CD4-positive, alpha-beta memory T cell (primary cell): ENCODE data around the gene CAPG. TPM values are rescaled to one million over a fixed set of nuclear protein-coding genes. Genes with fewer than 3 reads are reported as not detected.

Experiments
- CTCF ChIA-PET: fragments of 350-600 bp; sonication (Branson Sonifier 250); formaldehyde crosslinking; loops from one replicate; lab custom pipeline; 2021; ENCODE audit warnings: inconsistent platforms; ENCODE audit not compliant: partially characterized antibody; lab: Charles Lee
- POLR2A ChIA-PET: fragments of 350-600 bp; sonication (Branson Sonifier 250); formaldehyde crosslinking; loops from one replicate; lab custom pipeline; 2021; ENCODE audit not compliant: partially characterized antibody; lab: Charles Lee
- DNase-seq, 5 donors: peaks; one replicate each; pipeline versions ENCODE4 v3.0.0 to v3.0.0-alpha.2; 2020 to 2022; ENCODE audit warnings: mixed read lengths in 1 of 5
- H3K27ac ChIP-seq: one replicate; pipeline ENCODE4 v1.7.0; 2013; ENCODE audit warnings: low read depth, low read length
- H3K27me3 ChIP-seq: 2 replicates; pipeline ENCODE4 v1.7.0; 2013; ENCODE audit warnings: mild to moderate bottlenecking, low read length, moderate library complexity; ENCODE audit not compliant: insufficient read depth
- H3K36me3 ChIP-seq: 2 replicates; pipeline ENCODE4 v1.7.0; 2013; ENCODE audit warnings: mild to moderate bottlenecking, low read length, moderate library complexity; ENCODE audit not compliant: insufficient read depth
- H3K4me1 ChIP-seq: 2 replicates; pipeline ENCODE4 v1.7.0; 2013; ENCODE audit warnings: mild to moderate bottlenecking, low read length, moderate library complexity; ENCODE audit not compliant: insufficient read depth
- H3K4me3 ChIP-seq, 2 donors: one replicate each; pipeline ENCODE4 v1.7.0; 2013; ENCODE audit warnings: low read length in 2 of 2, mild to moderate bottlenecking in 1 of 2
- H3K9me3 ChIP-seq, 2 donors: one replicate each; pipeline ENCODE4 v1.7.0; 2013; ENCODE audit warnings: low read length in 2 of 2, control low read depth in 1 of 2; ENCODE audit not compliant: control insufficient read depth in 1 of 2
- H3K27ac Mint-ChIP-seq, 7 donors: one replicate each; pipeline ENCODE4 v1.8.0; 2020 to 2021; ENCODE audit warnings: mixed read lengths in 7 of 7, mild to moderate bottlenecking in 6 of 7, inconsistent platforms in 3 of 7, moderate library complexity in 3 of 7
- H3K27me3 Mint-ChIP-seq, 2 donors: one replicate each; pipeline ENCODE4 v1.8.0; 2020 to 2021; ENCODE audit warnings: mixed read lengths in 2 of 2
- H3K36me3 Mint-ChIP-seq, 2 donors: one replicate each; pipeline ENCODE4 v1.8.0; 2020 to 2021; ENCODE audit warnings: mixed read lengths in 2 of 2, inconsistent platforms in 1 of 2, mild to moderate bottlenecking in 1 of 2
- H3K4me1 Mint-ChIP-seq, 4 donors: one replicate each; pipeline ENCODE4 v1.8.0; 2020 to 2021; ENCODE audit warnings: mixed read lengths in 4 of 4, mild to moderate bottlenecking in 1 of 4
- H3K4me3 Mint-ChIP-seq, 8 donors: one replicate each; pipeline ENCODE4 v1.8.0; 2020 to 2021; ENCODE audit warnings: mixed read lengths in 8 of 8, mild to moderate bottlenecking in 7 of 8, moderate library complexity in 6 of 8, inconsistent platforms in 3 of 8
- H3K9me3 Mint-ChIP-seq, 8 donors: one replicate each; pipeline ENCODE4 v1.8.0; 2020 to 2021; ENCODE audit warnings: mixed read lengths in 8 of 8, mild to moderate bottlenecking in 5 of 8, inconsistent platforms in 3 of 8, moderate library complexity in 1 of 8
- intact Hi-C: fragments of 100-400 bp; cut with micrococcal nuclease; formaldehyde crosslinking; loops from one replicate; pipeline ENCODE4 v1.15.1; 2023
- polyA plus RNA-seq, 2 donors: library from polyadenylated mRNA; unstranded; fragments of 300-500 nt; fragmentation: Illumina TruSeq; gene quantifications; one replicate each; pipeline ENCODE4 v1.2.3, GENCODE V29; 2021
- total RNA-seq, 2 experiments: library from RNA; stranded (reverse); gene quantifications; one replicate each; pipeline ENCODE4 v1.2.3, GENCODE V29; 2021

Gene CAPG
- total and polyA plus RNA-seq, 4 experiments from 2014 or later, result 25.6 to 136 (median 75.6) TPM

DNA sequence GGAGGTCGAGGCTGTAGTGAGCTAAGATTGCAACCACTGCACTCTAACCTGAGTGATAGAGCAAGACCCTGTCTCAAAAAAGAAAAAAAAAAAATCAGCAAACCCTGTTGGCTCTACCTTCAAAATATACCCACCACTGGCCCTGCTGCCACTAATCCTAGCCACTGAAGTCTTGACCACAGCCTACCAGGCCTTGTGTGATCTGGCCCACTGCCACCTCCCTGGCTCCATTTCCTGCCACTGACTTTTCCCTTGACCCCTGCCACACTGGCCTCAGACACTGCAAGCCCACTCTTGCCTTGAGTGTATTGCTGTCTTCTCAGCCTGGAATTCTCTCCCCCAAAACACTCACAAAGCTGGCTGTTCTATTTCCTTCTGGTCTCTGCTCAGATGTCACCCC is 42.1 kb upstream of the CAPG start:
- CTCF ChIA-PET, result no interaction called here
- H3K4me1 ChIP-seq, result no peaks in the 10 kb centered on the region
- Mint-ChIP-seq H3K9me3 (no peaks in the 10 kb centered on the region), H3K27ac (no peak overlapping the region), H3K4me1 (no peaks in the 10 kb centered on the region), H3K36me3 (no peaks in the 10 kb centered on the region), H3K27me3 (no peaks in the 10 kb centered on the region), H3K4me3 (no peak overlapping the region)
- H3K4me3 ChIP-seq, result no peak overlapping the region
- H3K27me3 ChIP-seq, result no peaks in the 10 kb centered on the region
- H3K9me3 ChIP-seq, result no peaks in the 10 kb centered on the region
- DNase-seq, result no peak
- POLR2A ChIA-PET, result no interaction called here
- no peak overlapping the region for H3K27ac ChIP-seq
- H3K36me3 ChIP-seq, result no peaks in the 10 kb centered on the region
- intact Hi-C loops, result no loop called here

DNA sequence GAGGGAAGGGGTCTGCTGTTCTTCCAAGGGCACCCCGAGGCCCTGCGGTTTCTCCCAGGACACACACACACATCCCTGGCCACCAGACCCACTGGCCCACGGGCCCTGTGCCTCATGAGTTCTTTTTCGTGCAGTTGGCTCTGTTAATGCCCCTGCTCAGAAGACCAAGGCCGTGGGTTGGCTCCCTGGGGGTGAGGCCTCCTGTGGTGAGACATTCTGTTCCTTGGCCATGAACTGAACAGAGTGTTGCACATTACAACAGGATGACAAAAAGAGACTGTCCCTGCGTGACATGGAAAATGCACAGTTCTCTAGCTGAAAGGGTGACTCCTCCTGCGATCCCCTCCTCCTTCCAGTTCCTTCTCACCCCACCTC is 39.0 kb upstream of the CAPG start:
- H3K27me3 Mint-ChIP-seq, result no peaks in the 10 kb centered on the region
- H3K27ac Mint-ChIP-seq, result no peak overlapping the region
- Histone ChIP-seq H3K27me3 (no peaks in the 10 kb centered on the region), H3K9me3 (no peaks in the 10 kb centered on the region), H3K4me1 (no peaks in the 10 kb centered on the region), H3K27ac (no peak overlapping the region), H3K4me3 (no peak overlapping the region), H3K36me3 (no peaks in the 10 kb centered on the region)
- no peaks in the 10 kb centered on the region for H3K9me3 Mint-ChIP-seq
- POLR2A ChIA-PET, result no interaction called here
- no peak for DNase-seq
- no peaks in the 10 kb centered on the region for H3K4me1 Mint-ChIP-seq
- CTCF ChIA-PET, result no interaction called here
- H3K36me3 Mint-ChIP-seq, result no peaks in the 10 kb centered on the region
- intact Hi-C loops, result no loop called here
- H3K4me3 Mint-ChIP-seq, result no peak overlapping the region

DNA sequence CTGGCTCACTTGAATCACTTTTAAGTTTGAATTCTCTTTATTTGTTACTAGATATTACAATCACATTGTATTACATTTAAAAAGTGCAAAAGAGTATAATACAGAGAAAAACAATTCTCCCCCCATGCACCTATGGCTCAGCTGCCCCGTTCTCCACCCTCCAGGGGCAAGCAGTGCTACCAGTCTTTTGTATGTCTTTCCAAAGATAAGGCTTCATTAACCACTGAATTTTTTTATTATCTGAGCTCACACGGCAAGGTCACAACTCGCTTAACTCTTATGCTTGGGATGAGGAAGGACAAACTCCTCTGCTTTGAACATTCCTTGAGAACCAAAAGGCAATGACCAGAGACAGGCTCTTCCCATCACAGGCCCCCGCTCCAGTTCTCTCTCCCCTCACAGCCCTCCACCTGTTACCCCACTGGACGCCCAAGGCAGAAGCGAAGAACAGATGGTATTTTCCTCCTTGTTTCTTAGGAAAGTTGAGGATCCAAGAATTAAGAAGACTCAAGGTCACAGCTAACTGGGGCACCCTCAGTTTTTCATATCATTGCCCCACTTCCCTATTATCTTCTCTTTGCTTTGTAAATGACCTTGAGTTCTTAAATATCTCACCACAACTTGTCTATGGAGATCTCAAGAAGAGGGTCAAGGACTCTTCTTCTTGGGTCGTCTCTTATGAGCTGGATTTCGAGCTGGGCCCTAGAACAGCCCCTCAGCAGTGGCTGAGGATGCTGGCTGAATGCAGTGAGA is 38.5 kb upstream of the CAPG start:
- Mint-ChIP-seq H3K36me3 (no peaks in the 10 kb centered on the region), H3K4me3 (no peak overlapping the region), H3K27ac (no peak overlapping the region), H3K27me3 (no peaks in the 10 kb centered on the region), H3K9me3 (no peaks in the 10 kb centered on the region), H3K4me1 (no peaks in the 10 kb centered on the region)
- no peak overlapping the region for H3K27ac ChIP-seq
- ChIA-PET CTCF (no interaction called here), POLR2A (no interaction called here)
- no peaks in the 10 kb centered on the region for H3K27me3 ChIP-seq
- no peak for DNase-seq
- H3K36me3 ChIP-seq, result no peaks in the 10 kb centered on the region
- intact Hi-C loops, result no loop called here
- H3K4me1 ChIP-seq, result no peaks in the 10 kb centered on the region
- H3K4me3 ChIP-seq, result no peak overlapping the region
- H3K9me3 ChIP-seq, result no peaks in the 10 kb centered on the region

DNA sequence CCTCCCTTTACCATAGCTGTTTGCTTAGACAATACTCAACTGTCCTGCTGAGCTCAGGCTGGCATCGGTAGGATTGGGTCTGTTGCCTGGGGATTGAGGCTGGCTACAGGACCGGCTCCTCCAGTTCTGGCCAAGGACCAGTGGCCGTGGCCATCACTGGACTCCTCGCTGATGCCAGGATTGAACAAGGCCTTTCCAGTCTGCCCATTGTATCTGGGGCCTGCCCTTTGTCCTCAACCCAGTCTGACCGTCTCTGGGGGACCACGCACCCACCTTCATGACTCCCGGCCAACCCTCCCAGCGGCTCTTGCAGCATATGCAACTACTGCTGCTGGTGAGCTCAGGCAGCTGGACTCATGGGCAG is 37.0 kb upstream of the CAPG start:
- Mint-ChIP-seq H3K27me3 (no peaks in the 10 kb centered on the region), H3K27ac (no peak overlapping the region), H3K4me3 (no peak overlapping the region), H3K36me3 (no peaks in the 10 kb centered on the region), H3K4me1 (no peaks in the 10 kb centered on the region), H3K9me3 (no peaks in the 10 kb centered on the region)
- intact Hi-C loops, result no loop called here
- Histone ChIP-seq H3K27ac (no peak overlapping the region), H3K27me3 (no peaks in the 10 kb centered on the region), H3K4me3 (no peak overlapping the region), H3K4me1 (no peaks in the 10 kb centered on the region), H3K9me3 (no peaks in the 10 kb centered on the region), H3K36me3 (no peaks in the 10 kb centered on the region)
- POLR2A ChIA-PET, result interaction anchor here (1.7 kb wide), 1 partner anchor 9 kb away, joined by 7 read pairs; no protein-coding TSS in a partner anchor
- CTCF ChIA-PET, result interaction anchor here (0.7 kb wide), 1 partner anchor 594 kb away, joined by 4 read pairs; no protein-coding TSS in a partner anchor
- DNase-seq, result no peak

DNA sequence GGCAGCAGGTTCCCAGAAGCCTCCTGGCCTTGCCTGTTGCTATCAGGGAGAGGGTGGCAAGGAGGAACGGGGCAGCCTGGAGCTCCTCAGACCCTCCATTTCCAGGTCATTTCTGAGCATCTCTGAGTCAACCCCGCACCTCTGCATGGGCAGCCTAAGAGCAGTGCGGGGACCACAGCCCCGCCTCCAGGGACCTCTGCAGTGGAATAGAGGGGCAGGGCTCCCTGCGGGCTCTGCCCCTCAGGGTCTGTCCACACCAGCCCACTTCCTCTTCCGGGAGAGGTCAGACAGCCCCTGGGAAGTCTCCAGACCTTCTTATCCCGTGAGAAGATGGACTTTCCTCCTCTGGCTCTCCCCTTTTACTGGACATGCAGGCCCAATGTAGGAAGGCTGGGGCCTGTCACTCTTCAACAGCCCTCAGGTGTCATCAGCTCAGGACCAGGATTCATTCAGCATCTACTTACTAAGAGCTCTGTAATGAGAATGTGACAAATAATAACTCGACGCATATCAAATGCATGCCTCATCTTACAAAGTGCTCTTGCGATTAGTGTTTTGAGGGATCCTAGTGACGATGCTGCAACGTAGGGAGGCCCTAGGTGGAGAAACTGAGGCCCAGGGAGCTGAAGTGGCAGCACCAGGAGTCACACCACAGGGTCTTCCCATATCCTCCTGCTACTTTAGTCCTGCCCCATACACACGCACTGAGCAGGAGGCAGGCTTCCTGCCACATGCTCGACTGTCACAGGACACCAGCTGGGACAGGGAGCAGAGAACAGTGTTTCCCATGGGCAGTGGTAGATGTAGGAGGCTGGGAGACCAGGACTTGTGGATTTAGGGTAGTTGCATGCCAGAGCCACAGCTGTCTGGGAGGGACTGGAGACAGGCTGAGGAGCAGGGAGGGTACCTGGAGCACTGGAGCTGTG is 36.4 kb upstream of the CAPG start:
- POLR2A ChIA-PET, result interaction anchor here (1.7 kb wide), 1 partner anchor 9 kb away, joined by 7 read pairs; no protein-coding TSS in a partner anchor
- no peak overlapping the region for H3K4me3 ChIP-seq
- H3K4me1 ChIP-seq, result no peaks in the 10 kb centered on the region
- CTCF ChIA-PET, result interaction anchor here (0.7 to 1.2 kb wide), 2 partner anchors 57 to 117 kb away, joined by 3 read pairs; no protein-coding TSS in a partner anchor
- Mint-ChIP-seq H3K4me3 (no peak overlapping the region), H3K9me3 (no peaks in the 10 kb centered on the region), H3K4me1 (no peaks in the 10 kb centered on the region), H3K27ac (peak overlapping the region in 2 of 7 donors; percentile 79 to 86), H3K36me3 (no peaks in the 10 kb centered on the region), H3K27me3 (no peaks in the 10 kb centered on the region)
- H3K36me3 ChIP-seq, result no peaks in the 10 kb centered on the region
- no peak overlapping the region for H3K27ac ChIP-seq
- H3K9me3 ChIP-seq, result no peaks in the 10 kb centered on the region
- no peak for DNase-seq
- H3K27me3 ChIP-seq, result no peaks in the 10 kb centered on the region
- intact Hi-C loops, result no loop called here

DNA sequence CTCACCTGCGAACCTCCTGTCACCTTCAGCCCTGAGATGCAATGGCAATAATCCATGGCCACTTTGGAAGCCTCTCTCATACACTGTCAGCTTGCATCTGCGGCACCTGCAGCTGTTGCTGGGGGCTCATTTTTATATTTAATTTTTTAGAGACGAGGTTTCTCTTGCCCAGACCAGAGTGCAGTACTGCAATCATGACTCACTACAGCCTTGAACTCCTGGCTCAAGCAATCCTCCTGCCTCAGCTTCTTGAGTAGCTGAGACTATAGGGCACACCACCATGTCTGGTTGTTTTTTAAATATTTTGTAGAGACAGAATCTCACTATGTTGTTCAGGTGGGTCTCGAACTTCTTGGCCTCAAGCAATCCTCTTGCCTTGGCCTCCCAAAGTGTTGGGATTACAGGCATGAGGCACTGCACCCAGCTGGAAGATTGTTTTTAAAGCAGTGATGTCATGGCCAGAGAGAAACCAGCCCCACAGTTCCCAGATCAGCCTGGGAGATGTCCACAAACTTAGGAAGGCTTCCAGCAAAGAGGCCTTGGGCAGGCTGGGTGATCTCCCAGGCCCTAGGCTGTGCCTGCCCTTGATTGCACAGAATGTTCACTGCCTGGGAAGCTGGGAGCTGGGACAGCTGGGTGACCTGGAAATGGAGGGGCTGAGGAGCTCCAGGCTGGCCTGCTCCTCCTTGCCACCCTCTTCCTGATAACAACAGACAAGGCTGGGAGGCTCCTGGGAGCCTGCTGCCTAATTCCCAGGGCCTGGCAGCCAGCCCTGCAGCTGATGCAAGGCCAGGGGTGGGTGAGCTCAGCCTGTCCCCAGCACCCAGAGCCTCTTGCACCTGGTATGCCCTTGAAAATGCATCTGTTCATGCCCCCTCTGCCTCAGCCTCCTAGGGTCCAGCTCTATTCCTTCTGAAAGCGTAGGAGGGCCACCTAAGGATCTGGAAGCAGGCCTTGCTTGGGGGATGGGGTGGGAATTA is 35.4 kb upstream of the CAPG start:
- Mint-ChIP-seq H3K27me3 (no peaks in the 10 kb centered on the region), H3K4me1 (no peaks in the 10 kb centered on the region), H3K9me3 (no peaks in the 10 kb centered on the region), H3K27ac (no peak overlapping the region), H3K36me3 (no peaks in the 10 kb centered on the region), H3K4me3 (no peak overlapping the region)
- Histone ChIP-seq H3K4me1 (no peaks in the 10 kb centered on the region), H3K4me3 (no peak overlapping the region), H3K27ac (no peak overlapping the region), H3K36me3 (no peaks in the 10 kb centered on the region), H3K27me3 (no peaks in the 10 kb centered on the region), H3K9me3 (no peaks in the 10 kb centered on the region)
- intact Hi-C loops, result no loop called here
- ChIA-PET POLR2A (interaction anchor here (1.7 kb wide), 1 partner anchor 8 kb away, joined by 7 read pairs; no protein-coding TSS in a partner anchor), CTCF (interaction anchor here (0.9 to 1.2 kb wide), 3 partner anchors 26 to 106 kb away, joined by 3 read pairs; no protein-coding TSS in a partner anchor)
- DNase-seq, result no peak
